Measurements from ENCODE around the gene SCRN1. TPM values are rescaled to one million over a fixed set of nuclear protein-coding genes. Genes with fewer than 3 reads are reported as not detected.
"Not testable (repeated sequence)": the region's sequence is repeated elsewhere in the genome, so short reads cannot be mapped to it uniquely, and the experiment has no call there.

SCRN1 gene
- total RNA-seq, 1 donor from 2014 or later = 61.9 TPM

DNA sequence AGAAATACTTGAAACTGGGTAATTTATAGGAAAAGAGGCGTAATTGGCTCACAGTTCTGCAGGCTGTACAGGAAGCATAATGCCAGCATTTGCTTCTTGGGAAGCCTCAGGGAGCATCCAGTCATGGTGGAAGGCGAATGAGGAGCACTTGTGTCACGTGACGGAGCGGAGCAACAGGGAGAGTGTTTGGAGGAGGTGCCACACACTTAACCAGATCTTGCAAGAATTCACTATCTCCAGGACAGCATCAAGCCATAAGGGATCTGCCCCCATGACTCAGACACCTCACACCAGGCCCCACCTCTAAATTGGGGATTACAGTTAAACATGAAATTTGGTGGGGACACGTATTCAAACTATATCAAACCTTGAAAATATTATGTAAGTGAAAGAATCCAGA, 94.0 kb downstream of the SCRN1 start:
- no peak for DNase-seq (ENCODE audit: low read depth)
- no peak overlapping the region for H3K4me3 ChIP-seq (ENCODE audit: low read depth, low read length)
- TF ChIP-seq CTCF (conservative IDR thresholded peaks at IDR 0.05; ENCODE audit: low read depth, low read length) = no peak

- no peak for DNase-seq (ENCODE audit: low read depth)
- no peak overlapping the region for H3K4me3 ChIP-seq (ENCODE audit: low read depth, low read length)
- TF ChIP-seq CTCF (conservative IDR thresholded peaks at IDR 0.05; ENCODE audit: low read depth, low read length) = no peak
Measured at GRCh38 chr7:29894256-29894655, 95.3 kb downstream of the SCRN1 start.

- DNase-seq (ENCODE audit: low read depth) = no peak
- no peak overlapping the region for H3K4me3 ChIP-seq (ENCODE audit: low read depth, low read length)
- no peak for TF ChIP-seq CTCF (conservative IDR thresholded peaks at IDR 0.05; ENCODE audit: low read depth, low read length)
Measured at GRCh38 chr7:29893351-29893965, 96.1 kb downstream of the SCRN1 start.

DNA sequence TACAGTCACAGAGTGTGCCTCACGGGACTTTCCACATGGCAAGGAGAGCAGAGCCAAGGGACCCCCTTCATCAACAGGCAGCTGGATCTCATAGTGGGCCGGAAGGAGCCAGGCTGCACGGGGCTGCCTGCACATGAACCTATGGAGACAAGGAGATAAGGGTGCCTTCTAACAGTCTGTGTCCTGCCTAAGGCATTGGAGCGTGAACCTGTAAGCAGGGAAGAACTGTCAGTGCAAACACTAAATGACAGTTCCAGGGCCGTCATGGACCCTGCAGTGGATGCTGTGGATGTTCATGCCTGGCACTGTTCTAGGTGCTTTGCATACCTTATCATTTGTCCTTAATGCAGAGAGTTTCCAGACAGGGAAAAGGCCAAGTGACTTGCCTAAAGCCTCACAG, 97.4 kb downstream of the SCRN1 start:
- no peak overlapping the region for H3K4me3 ChIP-seq (ENCODE audit: low read depth, low read length)
- no peak for TF ChIP-seq CTCF (conservative IDR thresholded peaks at IDR 0.05; ENCODE audit: low read depth, low read length)
- DNase-seq (ENCODE audit: low read depth) = no peak

- TF ChIP-seq CTCF (conservative IDR thresholded peaks at IDR 0.05; ENCODE audit: low read depth, low read length) = no peak
- H3K4me3 ChIP-seq (ENCODE audit: low read depth, low read length) = no peak overlapping the region
- no peak for DNase-seq (ENCODE audit: low read depth)
Measured at GRCh38 chr7:29891766-29892165, 97.8 kb downstream of the SCRN1 start.

GRCh38 chr7:29890786-29891185, 98.8 kb downstream of the SCRN1 start:
- not testable (repeated sequence) for H3K4me3 ChIP-seq (ENCODE audit: low read depth, low read length); DNase-seq (ENCODE audit: low read depth)

DNA sequence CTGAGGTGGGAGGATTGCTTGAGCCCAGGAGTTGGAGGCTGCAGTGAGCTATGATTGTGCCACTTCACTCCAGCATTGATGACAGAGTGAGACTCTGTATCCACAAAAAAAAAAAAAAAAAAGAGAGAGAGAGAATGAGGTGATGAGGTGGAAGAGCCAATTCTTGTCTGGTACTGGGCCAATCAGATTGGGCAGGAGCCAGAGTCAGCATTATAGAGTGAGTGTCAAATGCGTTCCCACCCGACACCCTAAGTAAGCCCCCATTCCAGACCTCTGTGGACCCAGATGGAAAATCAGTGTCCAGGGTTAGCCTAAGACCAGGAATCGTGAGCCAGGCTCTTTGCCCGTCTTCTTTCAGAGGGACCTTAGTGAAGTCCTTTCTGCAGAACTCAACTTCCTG, 99.3 kb downstream of the SCRN1 start:
- H3K4me3 ChIP-seq (ENCODE audit: low read depth, low read length) = no peak overlapping the region
- DNase-seq (ENCODE audit: low read depth) = no peak
- TF ChIP-seq CTCF (conservative IDR thresholded peaks at IDR 0.05; ENCODE audit: low read depth, low read length) = no peak

Measured in epithelial cell of proximal tubule (primary cell).